Fibroblast of skin of left biceps (primary cell): ENCODE data around the gene TMPRSS6.

Source experiments
- DNase-seq, 2 experiments: peaks; one replicate each; pipeline ENCODE4 v3.0.0-alpha.2; 2013; ENCODE audit warnings: low read depth in 2 of 2

Gene TMPRSS6

GRCh38 chr22:37028692-37029674 lies 80.5 kb downstream of the TMPRSS6 start:
- DNase-seq, result no peak

GRCh38 chr22:37027556-37027955 lies 82.0 kb downstream of the TMPRSS6 start:
- no peak for DNase-seq

GRCh38 chr22:37026325-37026724 lies 83.2 kb downstream of the TMPRSS6 start:
- DNase-seq, result no peak

GRCh38 chr22:37025500-37026070 lies 83.9 kb downstream of the TMPRSS6 start:
- no peak for DNase-seq

GRCh38 chr22:37024339-37025157 lies 85.0 kb downstream of the TMPRSS6 start:
- DNase-seq, result no peak

GRCh38 chr22:37023743-37024338 lies 85.7 kb downstream of the TMPRSS6 start:
- DNase-seq, result no peak

GRCh38 chr22:37022483-37023337 lies 86.8 kb downstream of the TMPRSS6 start:
- no peak for DNase-seq

GRCh38 chr22:37021710-37022482 lies 87.6 kb downstream of the TMPRSS6 start:
- DNase-seq, result no peak

- DNase-seq, result no peak
These were observed 88.5 kb downstream of the TMPRSS6 start for GRCh38 chr22:37021041-37021440.

- no peak for DNase-seq
These were observed 89.4 kb downstream of the TMPRSS6 start for GRCh38 chr22:37020192-37020479.

GRCh38 chr22:37019309-37020191 lies 90.0 kb downstream of the TMPRSS6 start, which contains the start of the genes MPST and TST:
Gene MPST (plus strand): TSS chr22:37019742. CDS start chr22:37019837, 95 bp downstream.
Gene TST (minus strand): TSS chr22:37019447. CDS start chr22:37018732, 715 bp downstream.
- no peak for DNase-seq

- no peak for DNase-seq
These were observed 90.7 kb downstream of the TMPRSS6 start for GRCh38 chr22:37018815-37019308.

GRCh38 chr22:37018086-37018814 lies 91.3 kb downstream of the TMPRSS6 start:
- no peak for DNase-seq

- DNase-seq, result no peak
These were observed 92.2 kb downstream of the TMPRSS6 start for GRCh38 chr22:37017356-37017755.

GRCh38 chr22:37016134-37016910 lies 93.2 kb downstream of the TMPRSS6 start:
- DNase-seq, result no peak

- DNase-seq, result no peak
These were observed 94.0 kb downstream of the TMPRSS6 start for GRCh38 chr22:37015587-37015878.
